K562 treated with DMSO at 1 percent for 48 hours (cell line): ENCODE measurements around the gene C5. TPM values are rescaled to one million over a fixed set of nuclear protein-coding genes. Genes with fewer than 3 reads are reported as not detected.

Experiments
- total RNA-seq: library from RNA; unstranded; fragments of 300-600 nt; gene quantifications from 2 replicates; pipeline ENCODE4 v1.2.3, GENCODE V29; 2022; ENCODE audit warnings: low replicate concordance; ENCODE audit errors: extremely low read depth

Gene C5
- total RNA-seq = not detected in 2 replicates

GRCh38 chr9:121050128-121050988, at the start of gene C5:
TSS of gene C5 (minus strand) at chr9:121050275. CDS start at chr9:121050246, 29 bp downstream.

GRCh38 chr9:121074370-121075250, 24.5 kb upstream of the C5 start, which contains the start of gene CNTRL:
TSS of gene CNTRL (plus strand) at chr9:121074955. CDS start at chr9:121088327, 13,372 bp downstream.

GRCh38 chr9:120926397-120926928, 123.6 kb downstream of the C5 start, which contains the start of gene TRAF1:
TSS of gene TRAF1 (minus strand) at chr9:120926796. CDS start at chr9:120926075, 721 bp downstream.

Other genes with a start within 250 kb of the C5 start
- not detected in 2 replicates for gene PSMD5, start 207.4 kb downstream of the C5 start, total RNA-seq
- 665 TPM in 1 of 2 replicates, not detected in the other for gene PHF19, start 173.1 kb downstream of the C5 start, total RNA-seq
- not detected in 2 replicates for gene TRAF1, start 123.5 kb downstream of the C5 start, total RNA-seq
- not detected in 2 replicates for gene CNTRL, start 24.7 kb upstream of the C5 start, total RNA-seq
- not detected in 2 replicates for gene RAB14, start 151.6 kb upstream of the C5 start, total RNA-seq
- gene GSN, start 217.9 kb upstream of the C5 start, total RNA-seq = not detected in 2 replicates